Measurements from ENCODE around the gene SENP8.

The SENP8 gene

GRCh38 chr15:72166716-72167417 is 48.7 kb downstream of the SENP8 start:
- FAIRE-seq (no peak), DNase-seq (ENCODE audit: insufficient read length, low spot score) (no peak)
- TF ChIP-seq CTCF (IDR thresholded peaks at IDR 0.05; ENCODE audit: insufficient read depth, missing control alignments) = no peak

- DNase-seq (ENCODE audit: insufficient read length, low spot score) (no peak), FAIRE-seq (no peak)
- no peak for TF ChIP-seq CTCF (IDR thresholded peaks at IDR 0.05; ENCODE audit: insufficient read depth, missing control alignments)
These were observed 49.2 kb downstream of the SENP8 start for GRCh38 chr15:72167445-72167844.

- no peak for TF ChIP-seq CTCF (IDR thresholded peaks at IDR 0.05; ENCODE audit: insufficient read depth, missing control alignments)
- FAIRE-seq (no peak), DNase-seq (ENCODE audit: insufficient read length, low spot score) (no peak)
These were observed 50.1 kb downstream of the SENP8 start for GRCh38 chr15:72168131-72168807.

- TF ChIP-seq CTCF (IDR thresholded peaks at IDR 0.05; ENCODE audit: insufficient read depth, missing control alignments) = no peak
- no peak for FAIRE-seq
These were observed 50.6 kb downstream of the SENP8 start for GRCh38 chr15:72168808-72169190.

GRCh38 chr15:72169236-72169920 is 51.2 kb downstream of the SENP8 start:
- TF ChIP-seq CTCF (IDR thresholded peaks at IDR 0.05; ENCODE audit: insufficient read depth, missing control alignments) = no peak
- FAIRE-seq = no peak
- no peak for DNase-seq (ENCODE audit: insufficient read length, low spot score)

More at GRCh38 chr15:72168808-72169190, 50.6 kb downstream of the SENP8 start:
- no peak for DNase-seq (ENCODE audit: insufficient read length, low spot score)

GRCh38 chr15:72169921-72170611 is 51.9 kb downstream of the SENP8 start:
- no peak for TF ChIP-seq CTCF (IDR thresholded peaks at IDR 0.05; ENCODE audit: insufficient read depth, missing control alignments)
- no peak for FAIRE-seq
- DNase-seq (ENCODE audit: insufficient read length, low spot score) = no peak
